Peyer's patch (tissue), 4 donors: ENCODE data around the gene RUNX1. TPM values are rescaled to one million over a fixed set of nuclear protein-coding genes. Genes with fewer than 3 reads are reported as not detected.

Experiments
- DNase-seq, 3 donors: peaks; one replicate each; pipeline ENCODE4 v3.0.0-alpha.2; 2017 to 2019
- H3K27ac ChIP-seq, 4 donors: fragments of 200-600 bp; sonication (generic); one replicate each; pipeline ENCODE4 v1.5.1; 2016 to 2019
- H3K27me3 ChIP-seq, 2 donors: fragments of 200-600 bp; sonication (generic); one replicate each; pipeline ENCODE4 v1.5.1; 2019
- H3K36me3 ChIP-seq, 3 donors: fragments of 200-600 bp; sonication (generic); one replicate each; pipeline ENCODE4 v1.5.1; 2016 to 2019
- H3K4me1 ChIP-seq, 4 donors: fragments of 200-600 bp; sonication (generic); one replicate each; pipeline ENCODE4 v1.5.1; 2016 to 2019
- H3K4me3 ChIP-seq, 4 donors: fragments of 200-600 bp; sonication (generic); 1 replicate in 3 of 4; 2 replicates in 1 of 4; pipeline ENCODE4 v1.5.1; 2016 to 2019; ENCODE audit warnings: mild to moderate bottlenecking in 1 of 4
- H3K9me3 ChIP-seq, 4 donors: fragments of 200-600 bp; sonication (generic); one replicate each; pipeline ENCODE4 v1.5.1; 2016 to 2019; ENCODE audit warnings: mild to moderate bottlenecking in 1 of 4
- POLR2A ChIP-seq, 2 donors: fragments of 450-650 bp; IDR thresholded peaks; one replicate each; pipeline ENCODE4 v1.5.1; 2017; ENCODE audit warnings: antibody characterized with exemption in 2 of 2, mild to moderate bottlenecking in 2 of 2, moderate library complexity in 2 of 2
- total RNA-seq, 4 donors: library from RNA; depleted of rRNA; stranded (reverse); fragments of >200 nt; gene quantifications; one replicate each; pipeline ENCODE4 v1.1.0, GENCODE V29; 2016
- TF ChIP-seq, protein P1 (sequence below), 6 experiments: fragments of 450-650 bp in 4 of 6; fragments of 200-600 bp in 2 of 6; sonication (generic) in 1 of 6; IDR thresholded peaks; one replicate each; pipeline ENCODE4 v1.5.1; 2017 to 2019; ENCODE audit warnings: antibody characterized with exemption in 6 of 6, mild to moderate bottlenecking in 3 of 6, moderate library complexity in 1 of 6

The RUNX1 gene
- total RNA-seq, 4 donors from 2014 or later: 15.1 to 80.9 (median 24.1) TPM

DNA sequence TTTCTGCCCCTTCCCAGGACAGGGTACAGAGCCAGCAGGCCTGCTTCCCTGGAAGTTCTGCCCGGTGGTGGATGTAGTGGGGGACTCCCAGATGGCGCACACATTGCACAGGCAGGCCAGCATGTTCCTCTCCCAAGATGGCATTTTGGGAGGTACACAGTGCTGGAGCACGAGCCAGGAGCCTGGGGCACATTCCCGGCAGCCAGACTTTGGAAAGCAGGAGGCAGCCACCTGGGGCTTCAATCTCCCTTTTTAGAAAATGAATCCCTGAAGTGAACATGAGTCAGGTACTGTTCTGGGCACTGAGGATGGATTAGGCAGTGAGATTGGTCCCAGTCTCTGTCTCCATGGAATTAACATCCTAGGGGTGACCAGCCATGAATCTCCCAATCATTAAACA lies 56.9 kb downstream of the RUNX1 start:
- TF ChIP-seq, protein P1, sequence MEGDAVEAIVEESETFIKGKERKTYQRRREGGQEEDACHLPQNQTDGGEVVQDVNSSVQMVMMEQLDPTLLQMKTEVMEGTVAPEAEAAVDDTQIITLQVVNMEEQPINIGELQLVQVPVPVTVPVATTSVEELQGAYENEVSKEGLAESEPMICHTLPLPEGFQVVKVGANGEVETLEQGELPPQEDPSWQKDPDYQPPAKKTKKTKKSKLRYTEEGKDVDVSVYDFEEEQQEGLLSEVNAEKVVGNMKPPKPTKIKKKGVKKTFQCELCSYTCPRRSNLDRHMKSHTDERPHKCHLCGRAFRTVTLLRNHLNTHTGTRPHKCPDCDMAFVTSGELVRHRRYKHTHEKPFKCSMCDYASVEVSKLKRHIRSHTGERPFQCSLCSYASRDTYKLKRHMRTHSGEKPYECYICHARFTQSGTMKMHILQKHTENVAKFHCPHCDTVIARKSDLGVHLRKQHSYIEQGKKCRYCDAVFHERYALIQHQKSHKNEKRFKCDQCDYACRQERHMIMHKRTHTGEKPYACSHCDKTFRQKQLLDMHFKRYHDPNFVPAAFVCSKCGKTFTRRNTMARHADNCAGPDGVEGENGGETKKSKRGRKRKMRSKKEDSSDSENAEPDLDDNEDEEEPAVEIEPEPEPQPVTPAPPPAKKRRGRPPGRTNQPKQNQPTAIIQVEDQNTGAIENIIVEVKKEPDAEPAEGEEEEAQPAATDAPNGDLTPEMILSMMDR (IDR thresholded peaks at IDR 0.05): no peak
- no peak for TF ChIP-seq POLR2A (IDR thresholded peaks at IDR 0.05)
- H3K9me3 ChIP-seq: no peaks in the 10 kb centered on the region
- DNase-seq: no peak
- no peaks in the 10 kb centered on the region for H3K27me3 ChIP-seq
- peaks cover 0 to 3% (median 0%) of the 10 kb centered on the region in 4 donors for H3K4me1 ChIP-seq
- H3K4me3 ChIP-seq: no peak overlapping the region
- no peak overlapping the region for H3K27ac ChIP-seq
- H3K36me3 ChIP-seq: no peaks in the 10 kb centered on the region

DNA sequence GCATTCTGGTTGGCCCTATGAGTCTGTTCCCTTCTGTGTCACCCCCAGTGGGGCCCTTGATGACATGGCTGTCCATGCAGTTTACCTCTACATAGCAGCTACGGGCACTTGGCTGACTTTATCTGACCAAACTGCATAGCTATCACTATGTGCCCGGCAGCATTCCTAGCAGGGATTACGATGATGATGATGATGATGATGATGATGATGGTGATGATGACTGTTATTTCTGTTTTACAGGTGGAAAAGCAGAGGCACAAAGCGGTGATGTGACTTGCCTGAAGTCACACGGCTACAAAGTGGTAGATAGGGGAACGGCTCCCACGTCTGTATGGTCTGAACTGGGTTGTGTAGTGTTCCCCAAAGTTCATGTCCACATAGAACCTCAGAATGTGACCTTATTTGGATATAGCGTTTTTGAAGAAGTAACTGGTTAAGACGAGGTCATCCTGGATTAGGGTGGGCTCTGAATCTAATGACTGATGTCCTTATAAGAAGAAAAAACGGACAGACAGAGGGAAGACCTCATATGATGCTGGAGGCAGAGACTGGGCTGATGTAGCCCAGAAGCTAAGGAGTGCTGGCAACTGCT lies 57.6 kb downstream of the RUNX1 start:
- Histone ChIP-seq H3K4me3 (no peak overlapping the region), H3K27ac (no peak overlapping the region), H3K9me3 (no peaks in the 10 kb centered on the region), H3K27me3 (no peaks in the 10 kb centered on the region), H3K4me1 (peaks cover 0 to 4% (median 2%) of the 10 kb centered on the region in 4 donors), H3K36me3 (no peaks in the 10 kb centered on the region)
- DNase-seq: no peak
- TF ChIP-seq POLR2A (IDR thresholded peaks at IDR 0.05): no peak
- TF ChIP-seq, protein P1 (IDR thresholded peaks at IDR 0.05): no peak

DNA sequence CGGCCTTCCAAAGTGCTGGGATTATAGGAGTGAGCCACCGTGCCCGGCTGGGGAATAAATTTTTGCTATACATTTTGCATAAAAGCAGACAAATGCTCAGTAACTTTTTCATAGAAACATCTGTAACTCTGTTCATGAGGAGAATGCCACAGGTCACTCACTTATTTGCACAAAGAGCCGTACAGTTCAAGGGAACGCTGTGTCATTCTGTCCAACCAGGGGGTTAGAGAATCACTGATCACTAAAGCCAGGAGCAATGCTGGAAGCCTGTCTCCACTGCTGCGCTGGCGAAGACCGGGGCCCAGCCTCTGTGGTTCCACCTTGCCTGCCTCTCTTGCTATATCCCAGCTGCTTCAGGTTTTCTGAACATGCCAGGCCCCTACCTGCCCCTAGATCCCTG lies 58.3 kb downstream of the RUNX1 start:
- Histone ChIP-seq H3K27ac (no peak overlapping the region), H3K4me1 (peaks cover 0 to 6% (median 3%) of the 10 kb centered on the region in 4 donors), H3K9me3 (no peaks in the 10 kb centered on the region), H3K4me3 (no peak overlapping the region), H3K27me3 (no peaks in the 10 kb centered on the region), H3K36me3 (no peaks in the 10 kb centered on the region)
- TF ChIP-seq, protein P1 (IDR thresholded peaks at IDR 0.05): no peak
- TF ChIP-seq POLR2A (IDR thresholded peaks at IDR 0.05): no peak
- DNase-seq: no peak

DNA sequence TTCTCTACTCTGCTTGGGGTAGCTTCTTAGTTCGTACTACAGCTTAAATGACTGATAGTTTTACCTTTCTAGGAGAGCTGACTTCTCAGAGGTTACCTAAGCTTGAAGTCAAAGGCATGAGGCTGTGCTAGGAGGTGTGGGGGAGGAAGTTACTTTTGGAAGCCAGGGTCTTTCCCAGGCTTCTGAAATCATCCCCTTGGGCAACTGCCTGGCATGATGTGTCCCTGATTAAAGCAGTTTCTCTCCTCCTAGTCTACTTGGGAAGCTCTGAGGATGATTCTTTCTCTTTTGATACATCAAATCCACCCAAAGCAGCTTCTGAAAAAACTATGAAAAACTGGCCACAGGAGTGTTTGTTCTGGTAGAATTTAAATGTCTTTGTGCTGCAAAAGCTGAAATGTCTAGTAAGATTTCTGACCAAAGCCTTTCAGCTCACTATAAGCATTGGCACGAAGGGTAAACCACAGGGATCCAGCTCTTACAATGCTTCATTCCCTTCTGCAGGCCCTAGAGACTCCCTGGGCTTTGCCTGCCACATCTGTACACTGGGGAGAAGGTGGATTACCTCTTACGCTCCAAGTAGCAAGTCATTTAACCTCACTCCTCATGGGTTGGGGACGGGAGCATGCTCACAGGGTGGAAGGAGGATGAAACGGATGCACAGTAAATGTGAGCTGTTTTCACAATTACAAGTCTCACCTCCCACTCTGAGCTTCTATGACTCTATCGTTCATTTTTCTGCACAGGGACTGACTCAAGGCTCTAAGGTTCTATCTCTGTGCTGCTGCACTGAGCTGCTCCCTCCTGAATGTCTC lies 59.6 kb downstream of the RUNX1 start:
- Histone ChIP-seq H3K9me3 (no peaks in the 10 kb centered on the region), H3K27ac (no peak overlapping the region), H3K4me3 (no peak overlapping the region), H3K27me3 (no peaks in the 10 kb centered on the region), H3K36me3 (no peaks in the 10 kb centered on the region), H3K4me1 (peaks cover 0 to 6% (median 3%) of the 10 kb centered on the region in 4 donors)
- no peak for DNase-seq
- TF ChIP-seq POLR2A (IDR thresholded peaks at IDR 0.05): no peak
- TF ChIP-seq, protein P1 (IDR thresholded peaks at IDR 0.05): no peak

DNA sequence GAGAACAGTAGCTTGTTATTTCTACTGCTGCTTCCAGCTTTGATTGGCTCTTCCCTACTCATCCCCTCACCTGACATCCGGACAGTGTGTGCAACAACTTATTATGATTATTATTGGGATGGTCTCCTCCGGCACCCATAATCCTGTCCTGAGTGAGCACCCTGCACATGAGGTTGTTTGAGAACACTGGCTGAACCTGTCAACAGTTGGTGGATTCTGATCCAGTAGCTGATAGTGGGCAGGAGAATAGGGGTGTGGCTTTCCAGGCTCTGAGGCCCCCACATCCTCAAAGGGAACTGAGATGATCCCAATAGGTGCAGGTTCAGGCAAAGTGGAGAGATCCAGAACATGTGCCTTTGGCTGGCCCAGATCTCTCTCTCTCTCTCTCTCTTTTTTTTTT lies 60.5 kb downstream of the RUNX1 start:
- Histone ChIP-seq H3K27me3 (no peaks in the 10 kb centered on the region), H3K36me3 (no peaks in the 10 kb centered on the region), H3K9me3 (no peaks in the 10 kb centered on the region), H3K4me1 (peaks cover 0 to 10% (median 3%) of the 10 kb centered on the region in 4 donors), H3K27ac (no peak overlapping the region), H3K4me3 (no peak overlapping the region)
- TF ChIP-seq, protein P1 (IDR thresholded peaks at IDR 0.05): no peak
- no peak for TF ChIP-seq POLR2A (IDR thresholded peaks at IDR 0.05)
- DNase-seq: no peak
